ENCODE results near the gene DOCK2.

DNA sequence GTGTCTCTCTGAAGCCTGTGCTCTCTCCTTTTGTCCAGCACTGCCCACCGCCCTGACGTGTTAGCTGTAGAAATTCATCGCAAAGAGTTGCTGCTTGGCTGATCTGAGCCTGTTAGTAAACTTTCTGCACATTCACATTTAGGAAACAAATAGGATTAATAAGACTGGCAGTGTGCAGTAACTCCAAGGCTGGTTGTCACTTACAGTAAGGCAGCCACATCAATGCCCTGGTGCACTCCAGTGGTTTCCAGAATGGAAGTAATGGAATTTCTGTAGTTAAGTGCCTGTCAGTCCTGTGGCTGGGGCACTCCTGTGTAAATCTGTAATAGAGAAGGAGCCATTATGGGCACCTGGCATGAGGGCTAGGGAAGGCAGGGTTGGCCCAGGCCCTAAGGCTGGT, 70.6 kb downstream of the DOCK2 start:
- no peak for TF ChIP-seq POLR2AphosphoS5 (IDR thresholded peaks at IDR 0.05; ENCODE audit: borderline replicate concordance, low read depth, low read length)
- no peak for TF ChIP-seq EZH2 (IDR thresholded peaks at IDR 0.05)
